GM21717 (cell line): ENCODE data around the gene NETO2.

ENCODE experiments used
- ATAC-seq: cut with Tn5 transposase; IDR thresholded peaks from one replicate; pipeline ENCODE4 v1.9.1; 2021; ENCODE audit warnings: mild to moderate bottlenecking, moderate library complexity; ENCODE audit not compliant: unreplicated experiment

Gene NETO2

GRCh38 chr16:47047524-47048203 is 96.1 kb downstream of the NETO2 start:
- no peak for ATAC-seq

- peak; percentile 66 for ATAC-seq
These were observed 96.8 kb downstream of the NETO2 start for GRCh38 chr16:47046726-47047523.

DNA sequence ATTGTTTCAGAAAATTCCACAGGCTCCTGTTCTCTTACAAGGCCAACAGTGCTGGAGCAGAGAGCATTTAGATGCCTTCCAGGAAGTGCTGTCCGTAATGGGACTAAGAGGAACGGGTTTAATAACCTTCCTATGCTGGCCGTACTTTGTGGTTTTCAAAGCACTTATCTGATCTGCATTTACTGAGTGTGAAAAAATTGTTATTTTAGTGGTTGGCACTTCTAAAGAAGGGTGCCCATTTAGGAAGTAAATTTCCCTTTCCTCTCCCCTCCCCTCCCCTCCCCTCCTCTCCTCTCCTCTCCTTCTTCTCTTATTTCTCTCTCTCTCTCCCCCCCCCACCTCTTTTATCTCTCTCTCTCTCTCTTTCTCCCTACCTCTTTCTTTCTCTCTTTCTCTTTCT is 98.3 kb downstream of the NETO2 start:
- ATAC-seq = no peak

GRCh38 chr16:47045023-47045422 is 98.7 kb downstream of the NETO2 start:
- no peak for ATAC-seq

GRCh38 chr16:47043970-47044684 is 99.6 kb downstream of the NETO2 start:
- no peak for ATAC-seq

- no peak for ATAC-seq
These were observed 100.5 kb downstream of the NETO2 start for GRCh38 chr16:47043200-47043599.

GRCh38 chr16:47037746-47038458 is 105.8 kb downstream of the NETO2 start:
- peak; percentile 89 for ATAC-seq

GRCh38 chr16:47037396-47037745 is 106.4 kb downstream of the NETO2 start:
- ATAC-seq = peak; percentile 39

DNA sequence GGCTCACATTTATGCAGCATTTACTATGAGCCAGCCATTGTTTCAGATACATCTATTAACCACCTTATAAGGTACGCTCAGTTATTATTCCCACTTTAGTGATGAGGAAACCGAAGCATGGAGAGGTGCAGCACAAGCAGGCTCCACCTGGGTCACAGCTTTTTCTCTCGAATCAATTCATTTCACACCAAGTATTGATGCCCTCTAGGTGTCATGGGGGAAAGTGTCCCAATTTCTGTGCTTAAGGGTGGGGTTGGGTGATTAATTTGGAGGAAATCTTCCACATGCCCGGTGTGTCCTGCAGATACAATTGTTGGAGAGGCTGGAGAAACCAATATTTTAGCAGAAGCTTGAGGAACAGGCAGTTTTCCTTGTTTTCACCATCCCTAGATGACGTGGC is 107.5 kb downstream of the NETO2 start:
- no peak for ATAC-seq

- no peak for ATAC-seq
These were observed 108.3 kb downstream of the NETO2 start for GRCh38 chr16:47035436-47035835.

GRCh38 chr16:47034455-47034854 is 109.3 kb downstream of the NETO2 start:
- no peak for ATAC-seq

DNA sequence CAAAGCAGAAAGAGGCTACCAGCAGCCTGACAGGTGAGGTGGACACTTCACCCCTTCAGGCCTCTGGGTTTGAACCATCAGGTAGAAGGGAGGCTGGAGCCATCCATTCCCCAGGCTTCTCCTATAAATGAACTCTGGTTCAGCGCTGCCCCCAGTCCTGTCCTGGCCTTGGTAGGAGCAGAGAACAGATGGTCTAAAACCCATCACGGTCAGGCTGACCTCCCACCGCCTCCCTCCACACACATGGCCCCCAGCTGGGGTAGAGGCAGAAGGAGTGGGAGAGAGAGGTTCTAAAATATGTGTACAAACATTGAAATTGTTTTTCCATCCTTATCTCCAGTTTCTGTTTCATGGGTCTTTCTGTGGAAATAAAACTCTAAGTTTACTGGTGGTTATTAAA is 110.6 kb downstream of the NETO2 start:
- ATAC-seq = no peak

GRCh38 chr16:47029724-47030123 is 114.0 kb downstream of the NETO2 start:
- no peak for ATAC-seq

DNA sequence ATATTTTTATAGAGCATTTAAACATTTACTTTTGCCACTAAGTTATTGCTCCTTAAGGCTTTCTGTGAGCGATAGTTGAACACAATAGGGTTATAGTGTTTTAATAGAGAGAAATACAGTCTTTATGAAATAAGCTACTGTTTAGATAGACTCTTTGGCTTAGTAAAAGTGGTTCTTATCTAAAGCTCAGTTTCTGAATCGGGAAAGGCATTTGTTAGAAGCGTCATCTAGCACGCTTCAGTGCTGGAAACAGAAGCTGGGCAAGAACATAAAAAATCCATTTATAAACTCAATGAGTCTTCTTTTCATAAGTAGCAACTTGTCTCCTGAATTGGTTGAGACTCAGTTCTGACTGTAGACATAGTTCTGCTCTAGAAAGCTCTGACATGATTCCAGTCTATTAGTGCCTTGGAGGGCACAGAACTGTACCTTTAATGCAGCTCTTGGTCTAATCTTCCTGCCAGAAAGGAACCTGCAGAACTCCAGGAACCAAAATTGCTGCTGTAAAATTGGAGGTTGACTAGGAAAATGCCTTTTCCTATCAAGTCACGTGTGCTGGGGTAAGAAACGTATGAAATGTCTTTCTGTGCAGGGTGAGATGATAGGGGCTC is 114.9 kb downstream of the NETO2 start:
- ATAC-seq = no peak
